Parathyroid adenoma (tissue), 2 donors: ENCODE measurements around the gene SLC48A1.
"Not testable (repeated sequence)": the region's sequence is repeated elsewhere in the genome, so short reads cannot be mapped to it uniquely, and the experiment has no call there.

Experiments used
- H2AFZ ChIP-seq: fragments of 300-600 bp; sonication (generic); one replicate; pipeline ENCODE4 v1.7.0; 2017; ENCODE audit warnings: antibody characterized with exemption, mild to moderate bottlenecking
- H3K27ac ChIP-seq: fragments of 300-600 bp; sonication (generic); one replicate; pipeline ENCODE4 v1.7.0; 2017
- H3K27me3 ChIP-seq: fragments of 300-600 bp; sonication (generic); one replicate; pipeline ENCODE4 v1.7.0; 2017; ENCODE audit warnings: low read length; ENCODE audit not compliant: control insufficient read depth, insufficient read depth
- H3K36me3 ChIP-seq: fragments of 300-600 bp; sonication (generic); one replicate; pipeline ENCODE4 v1.7.0; 2017; ENCODE audit warnings: low read length; ENCODE audit not compliant: control insufficient read depth, insufficient read depth
- H3K4me1 ChIP-seq: fragments of 300-600 bp; sonication (generic); one replicate; pipeline ENCODE4 v1.7.0; 2017; ENCODE audit warnings: control low read depth
- H3K4me2 ChIP-seq: fragments of 300-600 bp; sonication (generic); one replicate; pipeline ENCODE4 v1.7.0; 2017; ENCODE audit warnings: low read length
- H3K4me3 ChIP-seq: fragments of 300-600 bp; sonication (generic); one replicate; pipeline ENCODE4 v1.7.0; 2017; ENCODE audit warnings: low read depth, low read length
- H3K79me2 ChIP-seq: fragments of 300-600 bp; sonication (generic); one replicate; pipeline ENCODE4 v1.7.0; 2017; ENCODE audit warnings: control low read depth
- H3K9ac ChIP-seq: fragments of 300-600 bp; sonication (generic); one replicate; pipeline ENCODE4 v1.7.0; 2017; ENCODE audit warnings: mild to moderate bottlenecking
- H3K9me3 ChIP-seq: fragments of 300-600 bp; sonication (generic); one replicate; pipeline ENCODE4 v1.7.0; 2017; ENCODE audit warnings: low read length; ENCODE audit not compliant: control insufficient read depth
- TF ChIP-seq, protein P1 (sequence below): fragments of 300-600 bp; sonication (generic); IDR thresholded peaks from one replicate; pipeline ENCODE4 v1.7.0; 2017; ENCODE audit warnings: antibody characterized with exemption, mild to moderate bottlenecking
- donor health status: primary hyperparathyroidism.

Gene SLC48A1

DNA sequence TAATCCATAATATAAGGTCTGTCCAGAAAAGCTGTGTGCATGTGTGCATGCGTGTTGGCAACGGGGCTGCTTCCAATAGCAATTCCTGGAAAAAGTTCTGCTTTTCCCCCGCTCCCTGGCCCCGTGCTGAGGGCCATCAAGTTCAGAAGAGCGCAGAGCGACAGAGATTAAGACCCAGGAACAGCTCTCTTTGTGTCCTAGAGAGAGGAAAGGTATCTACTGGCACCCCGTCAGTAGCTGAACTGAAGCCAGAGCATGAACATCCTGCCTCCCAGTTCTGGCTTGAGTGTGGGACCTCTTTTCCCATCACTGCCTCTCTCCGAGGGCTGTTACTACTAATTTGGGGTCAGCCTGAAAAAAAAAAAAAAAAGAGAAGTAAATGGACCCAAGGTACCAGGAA, 31.1 kb downstream of the SLC48A1 start:
- Histone ChIP-seq H3K9ac (no peak overlapping the region), H3K4me2 (no peak overlapping the region), H2AFZ (no peak overlapping the region), H3K79me2 (peaks cover 94% of the 10 kb centered on the region), H3K9me3 (no peaks in the 10 kb centered on the region), H3K27me3 (no peaks in the 10 kb centered on the region), H3K4me3 (no peak overlapping the region), H3K36me3 (no peaks in the 10 kb centered on the region), H3K4me1 (peaks cover 79% of the 10 kb centered on the region), H3K27ac (no peak overlapping the region)
- TF ChIP-seq, protein P1, sequence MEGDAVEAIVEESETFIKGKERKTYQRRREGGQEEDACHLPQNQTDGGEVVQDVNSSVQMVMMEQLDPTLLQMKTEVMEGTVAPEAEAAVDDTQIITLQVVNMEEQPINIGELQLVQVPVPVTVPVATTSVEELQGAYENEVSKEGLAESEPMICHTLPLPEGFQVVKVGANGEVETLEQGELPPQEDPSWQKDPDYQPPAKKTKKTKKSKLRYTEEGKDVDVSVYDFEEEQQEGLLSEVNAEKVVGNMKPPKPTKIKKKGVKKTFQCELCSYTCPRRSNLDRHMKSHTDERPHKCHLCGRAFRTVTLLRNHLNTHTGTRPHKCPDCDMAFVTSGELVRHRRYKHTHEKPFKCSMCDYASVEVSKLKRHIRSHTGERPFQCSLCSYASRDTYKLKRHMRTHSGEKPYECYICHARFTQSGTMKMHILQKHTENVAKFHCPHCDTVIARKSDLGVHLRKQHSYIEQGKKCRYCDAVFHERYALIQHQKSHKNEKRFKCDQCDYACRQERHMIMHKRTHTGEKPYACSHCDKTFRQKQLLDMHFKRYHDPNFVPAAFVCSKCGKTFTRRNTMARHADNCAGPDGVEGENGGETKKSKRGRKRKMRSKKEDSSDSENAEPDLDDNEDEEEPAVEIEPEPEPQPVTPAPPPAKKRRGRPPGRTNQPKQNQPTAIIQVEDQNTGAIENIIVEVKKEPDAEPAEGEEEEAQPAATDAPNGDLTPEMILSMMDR = no peak

DNA sequence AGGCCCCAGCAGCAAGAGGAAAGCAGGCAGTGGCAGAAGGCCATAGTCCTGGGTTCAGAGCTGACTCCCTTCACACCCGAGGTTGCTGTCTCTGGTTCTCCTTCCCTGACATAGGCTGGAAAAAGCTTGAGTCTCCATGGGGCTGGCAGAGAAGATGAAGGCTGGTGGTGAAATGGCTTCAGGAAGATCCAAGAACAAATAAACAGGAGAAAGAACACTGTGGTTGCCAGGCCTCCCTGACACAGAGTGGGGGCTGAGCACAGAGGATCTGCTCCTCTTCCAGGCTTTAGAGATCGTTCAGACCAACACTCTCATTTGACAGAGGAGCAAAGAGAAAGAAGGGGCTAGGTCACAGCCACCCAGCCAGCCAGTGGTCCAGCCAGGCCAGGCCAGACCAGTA, 32.4 kb downstream of the SLC48A1 start:
- no peaks in the 10 kb centered on the region for H3K36me3 ChIP-seq
- H3K27me3 ChIP-seq = no peaks in the 10 kb centered on the region
- H3K4me3 ChIP-seq = no peak overlapping the region
- peaks cover 80% of the 10 kb centered on the region for H3K4me1 ChIP-seq
- H3K4me2 ChIP-seq = no peak overlapping the region
- no peaks in the 10 kb centered on the region for H3K9me3 ChIP-seq
- peaks cover 89% of the 10 kb centered on the region for H3K79me2 ChIP-seq
- H2AFZ ChIP-seq = no peak overlapping the region
- peak overlapping the region; percentile 90 for H3K27ac ChIP-seq
- H3K9ac ChIP-seq = no peak overlapping the region
- TF ChIP-seq, protein P1 = no peak

DNA sequence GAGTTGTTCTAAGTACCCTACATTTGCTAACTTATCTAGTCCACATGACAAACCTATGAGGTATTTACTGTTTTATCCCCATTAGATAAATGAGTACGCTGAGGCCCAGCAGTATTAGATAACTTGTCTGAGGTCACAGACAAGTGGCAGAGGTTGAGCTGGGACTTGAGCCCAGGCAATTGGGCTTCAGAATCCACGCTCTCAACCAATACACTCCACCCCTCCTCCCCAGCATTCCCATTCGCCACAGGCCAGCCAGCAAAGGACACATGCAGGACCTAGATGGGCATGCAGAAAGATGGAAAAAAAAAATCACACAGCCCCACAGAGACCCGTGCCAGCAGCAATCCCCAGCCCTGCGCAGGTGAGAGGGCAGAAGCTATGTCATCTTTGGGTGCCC, 34.3 kb downstream of the SLC48A1 start:
- Histone ChIP-seq H3K27me3 (no peaks in the 10 kb centered on the region), H3K9me3 (no peaks in the 10 kb centered on the region), H3K27ac (peak overlapping the region; percentile 90), H3K4me1 (peaks cover 83% of the 10 kb centered on the region), H3K4me3 (no peak overlapping the region), H3K4me2 (no peak overlapping the region), H3K36me3 (no peaks in the 10 kb centered on the region), H3K9ac (no peak overlapping the region), H3K79me2 (peaks cover 83% of the 10 kb centered on the region), H2AFZ (no peak overlapping the region)
- TF ChIP-seq, protein P1 = no peak

DNA sequence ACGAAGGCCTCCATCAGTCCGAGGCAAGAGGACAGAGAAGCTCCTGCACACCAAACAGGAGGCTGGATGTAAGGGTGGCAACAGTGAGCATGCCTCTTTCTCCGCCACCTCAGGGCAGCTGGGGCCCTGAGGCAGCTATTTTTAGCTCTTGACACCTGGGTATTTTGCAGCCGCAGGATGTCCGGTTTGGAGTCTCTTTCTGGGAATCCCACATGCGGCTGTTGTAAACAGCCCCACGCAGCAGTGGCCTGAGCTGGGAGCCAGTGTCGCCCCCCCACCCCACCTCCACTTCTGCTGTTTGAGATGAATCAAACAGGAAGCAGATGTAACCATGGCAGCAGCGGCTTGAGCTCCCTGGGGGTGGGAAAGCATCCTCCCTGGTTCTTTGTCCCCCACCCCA, 35.0 kb downstream of the SLC48A1 start:
- Histone ChIP-seq H3K9ac (no peak overlapping the region), H3K27ac (peak overlapping the region; percentile 90), H3K79me2 (peaks cover 78% of the 10 kb centered on the region), H3K4me2 (peak overlapping the region; percentile 16), H3K36me3 (no peaks in the 10 kb centered on the region), H3K9me3 (no peaks in the 10 kb centered on the region), H2AFZ (peak overlapping the region; percentile 0), H3K4me3 (no peak overlapping the region), H3K27me3 (no peaks in the 10 kb centered on the region), H3K4me1 (peaks cover 80% of the 10 kb centered on the region)
- TF ChIP-seq, protein P1 = no peak

DNA sequence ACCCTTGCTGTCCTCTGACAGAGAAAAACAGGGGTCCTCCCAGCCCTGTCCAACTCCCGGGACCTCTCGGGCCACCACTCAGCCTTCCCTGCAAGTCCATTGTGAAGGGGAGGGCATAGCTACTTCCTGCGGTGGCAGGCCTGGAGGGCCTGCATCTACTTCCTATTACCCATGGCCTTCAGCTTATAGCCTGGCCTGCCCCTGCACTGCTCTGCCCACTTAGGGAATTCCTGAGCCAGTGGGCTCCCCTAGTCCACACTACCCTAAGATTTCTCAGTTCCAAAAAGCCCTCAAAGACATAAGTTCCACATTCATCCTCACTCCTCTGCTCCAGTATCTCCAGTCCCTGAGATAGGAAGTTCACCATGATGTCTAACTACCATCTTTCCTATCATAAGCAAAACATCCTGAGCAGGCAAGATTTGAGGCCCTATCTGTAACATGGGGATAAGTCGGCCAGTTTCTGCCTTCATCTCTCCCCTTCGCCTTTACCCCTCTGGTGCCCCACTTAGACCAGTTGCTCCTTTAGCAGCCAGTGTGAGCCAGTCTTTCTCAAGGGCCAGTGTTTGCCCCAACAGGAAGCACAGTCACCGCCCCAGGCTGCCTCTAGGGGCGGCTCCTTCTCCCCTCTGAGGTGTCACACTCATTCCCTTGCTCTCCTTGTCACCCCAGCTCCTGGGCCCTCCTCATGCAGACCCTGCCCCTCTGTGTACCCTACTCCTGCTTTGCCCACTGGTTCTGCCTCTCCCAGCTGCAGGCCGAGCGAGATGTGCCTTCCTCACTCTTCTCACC, 35.7 kb downstream of the SLC48A1 start:
- no peak overlapping the region for H3K9ac ChIP-seq
- no peaks in the 10 kb centered on the region for H3K36me3 ChIP-seq
- H3K27me3 ChIP-seq = no peaks in the 10 kb centered on the region
- no peaks in the 10 kb centered on the region for H3K9me3 ChIP-seq
- TF ChIP-seq, protein P1 = no peak
- no peak overlapping the region for H3K4me3 ChIP-seq
- peak overlapping the region; percentile 90 for H3K27ac ChIP-seq
- H3K4me1 ChIP-seq = peaks cover 80% of the 10 kb centered on the region
- peaks cover 70% of the 10 kb centered on the region for H3K79me2 ChIP-seq
- H3K4me2 ChIP-seq = peak overlapping the region; percentile 16
- H2AFZ ChIP-seq = no peak overlapping the region

DNA sequence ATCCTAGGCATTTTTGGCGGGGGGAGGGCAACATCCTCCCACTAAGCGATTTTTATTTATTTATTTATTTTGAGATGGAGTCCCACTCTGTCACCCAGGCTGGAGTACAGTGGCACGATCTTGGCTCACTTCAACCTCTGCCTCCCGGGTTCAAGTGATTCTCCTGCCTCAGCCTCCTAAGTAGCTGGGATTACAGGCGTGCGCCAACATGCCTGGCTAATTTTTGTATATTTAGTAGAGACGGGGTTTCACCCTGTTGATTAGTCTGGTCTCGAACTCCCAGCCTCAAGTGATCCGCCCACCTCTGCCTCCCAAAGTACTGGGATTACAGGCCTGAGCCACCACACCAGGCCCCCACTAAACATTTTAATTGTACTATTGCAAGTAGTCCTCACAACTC, 36.5 kb downstream of the SLC48A1 start:
- not testable (repeated sequence) for H3K36me3 ChIP-seq, H3K27me3 ChIP-seq, H2AFZ ChIP-seq, H3K9me3 ChIP-seq, H3K9ac ChIP-seq, H3K4me2 ChIP-seq, H3K4me3 ChIP-seq
- Histone ChIP-seq H3K27ac (peak overlapping the region; percentile 94), H3K4me1 (peaks cover 80% of the 10 kb centered on the region), H3K79me2 (peaks cover 67% of the 10 kb centered on the region)
